HL-60 (cell line): ENCODE measurements around the gene EPC1.

Experiments
- GABPA ChIP-seq: IDR thresholded peaks from 2 replicates; pipeline ENCODE4 v1.6.1; 2012; ENCODE audit warnings: low read depth
- POLR2AphosphoS5 ChIP-seq: IDR thresholded peaks from 2 replicates; pipeline ENCODE4 v1.6.1; 2012; ENCODE audit warnings: low read depth
- SPI1 ChIP-seq: IDR thresholded peaks from 2 replicates; pipeline ENCODE4 v1.6.1; 2012; ENCODE audit warnings: low read depth, mild to moderate bottlenecking, borderline replicate concordance
- TF ChIP-seq, protein P1 (sequence below): IDR thresholded peaks from one replicate; pipeline ENCODE4 v1.5.1; 2011; ENCODE audit warnings: low read length, control low read depth, inconsistent platforms; ENCODE audit not compliant: insufficient read depth
- TF ChIP-seq, protein P2 (sequence below): IDR thresholded peaks from 2 replicates; pipeline ENCODE4 v1.6.1; 2012; ENCODE audit warnings: low read depth; ENCODE audit not compliant: insufficient replicate concordance

DNA sequence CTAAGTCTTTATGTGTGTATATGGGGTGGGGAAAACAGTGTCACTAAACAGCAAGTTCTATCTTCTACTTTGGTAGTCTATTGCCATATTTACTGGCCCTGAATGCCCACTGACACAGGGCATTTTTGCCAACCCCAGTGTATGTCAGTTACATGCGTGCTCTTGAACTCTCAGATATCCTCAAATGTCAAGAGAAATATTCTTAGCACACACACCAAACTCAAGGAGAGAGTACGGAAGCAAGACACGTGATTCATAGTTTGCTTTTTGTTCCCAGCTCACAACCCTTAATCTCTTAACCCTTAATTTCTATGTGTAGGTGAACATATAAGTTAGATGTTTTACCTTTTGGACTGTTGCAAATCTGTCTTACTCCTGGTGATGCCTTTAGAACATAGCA is 39.3 kb downstream of the EPC1 start:
- TF ChIP-seq POLR2AphosphoS5 (no peak), GABPA (no peak), SPI1 (no peak)
- TF ChIP-seq, protein P1, sequence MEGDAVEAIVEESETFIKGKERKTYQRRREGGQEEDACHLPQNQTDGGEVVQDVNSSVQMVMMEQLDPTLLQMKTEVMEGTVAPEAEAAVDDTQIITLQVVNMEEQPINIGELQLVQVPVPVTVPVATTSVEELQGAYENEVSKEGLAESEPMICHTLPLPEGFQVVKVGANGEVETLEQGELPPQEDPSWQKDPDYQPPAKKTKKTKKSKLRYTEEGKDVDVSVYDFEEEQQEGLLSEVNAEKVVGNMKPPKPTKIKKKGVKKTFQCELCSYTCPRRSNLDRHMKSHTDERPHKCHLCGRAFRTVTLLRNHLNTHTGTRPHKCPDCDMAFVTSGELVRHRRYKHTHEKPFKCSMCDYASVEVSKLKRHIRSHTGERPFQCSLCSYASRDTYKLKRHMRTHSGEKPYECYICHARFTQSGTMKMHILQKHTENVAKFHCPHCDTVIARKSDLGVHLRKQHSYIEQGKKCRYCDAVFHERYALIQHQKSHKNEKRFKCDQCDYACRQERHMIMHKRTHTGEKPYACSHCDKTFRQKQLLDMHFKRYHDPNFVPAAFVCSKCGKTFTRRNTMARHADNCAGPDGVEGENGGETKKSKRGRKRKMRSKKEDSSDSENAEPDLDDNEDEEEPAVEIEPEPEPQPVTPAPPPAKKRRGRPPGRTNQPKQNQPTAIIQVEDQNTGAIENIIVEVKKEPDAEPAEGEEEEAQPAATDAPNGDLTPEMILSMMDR = no peak
- TF ChIP-seq, protein P2, sequence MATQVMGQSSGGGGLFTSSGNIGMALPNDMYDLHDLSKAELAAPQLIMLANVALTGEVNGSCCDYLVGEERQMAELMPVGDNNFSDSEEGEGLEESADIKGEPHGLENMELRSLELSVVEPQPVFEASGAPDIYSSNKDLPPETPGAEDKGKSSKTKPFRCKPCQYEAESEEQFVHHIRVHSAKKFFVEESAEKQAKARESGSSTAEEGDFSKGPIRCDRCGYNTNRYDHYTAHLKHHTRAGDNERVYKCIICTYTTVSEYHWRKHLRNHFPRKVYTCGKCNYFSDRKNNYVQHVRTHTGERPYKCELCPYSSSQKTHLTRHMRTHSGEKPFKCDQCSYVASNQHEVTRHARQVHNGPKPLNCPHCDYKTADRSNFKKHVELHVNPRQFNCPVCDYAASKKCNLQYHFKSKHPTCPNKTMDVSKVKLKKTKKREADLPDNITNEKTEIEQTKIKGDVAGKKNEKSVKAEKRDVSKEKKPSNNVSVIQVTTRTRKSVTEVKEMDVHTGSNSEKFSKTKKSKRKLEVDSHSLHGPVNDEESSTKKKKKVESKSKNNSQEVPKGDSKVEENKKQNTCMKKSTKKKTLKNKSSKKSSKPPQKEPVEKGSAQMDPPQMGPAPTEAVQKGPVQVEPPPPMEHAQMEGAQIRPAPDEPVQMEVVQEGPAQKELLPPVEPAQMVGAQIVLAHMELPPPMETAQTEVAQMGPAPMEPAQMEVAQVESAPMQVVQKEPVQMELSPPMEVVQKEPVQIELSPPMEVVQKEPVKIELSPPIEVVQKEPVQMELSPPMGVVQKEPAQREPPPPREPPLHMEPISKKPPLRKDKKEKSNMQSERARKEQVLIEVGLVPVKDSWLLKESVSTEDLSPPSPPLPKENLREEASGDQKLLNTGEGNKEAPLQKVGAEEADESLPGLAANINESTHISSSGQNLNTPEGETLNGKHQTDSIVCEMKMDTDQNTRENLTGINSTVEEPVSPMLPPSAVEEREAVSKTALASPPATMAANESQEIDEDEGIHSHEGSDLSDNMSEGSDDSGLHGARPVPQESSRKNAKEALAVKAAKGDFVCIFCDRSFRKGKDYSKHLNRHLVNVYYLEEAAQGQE = no peak
